HCT116 (cell line): ENCODE data around the gene MUC5B. TPM values are rescaled to one million over a fixed set of nuclear protein-coding genes. Genes with fewer than 3 reads are reported as not detected.

Experiments used
- ATAC-seq: fragments of 200-7000 bp; cut with Tn5 transposase; 2 replicates; pipeline ENCODE4 v1.9.1; 2020; ENCODE audit warnings: mild to moderate bottlenecking, moderate library complexity
- BruUV-seq: library from RNA; stranded (reverse); fragments of 400-500 nt; replicated peaks from 2 replicates; lab custom pipeline; 2021; lab: Mats Ljungman, UMichigan
- CTCF ChIA-PET: fragments of 300-600 bp; sonication (Branson Sonifier 250); formaldehyde crosslinking; loops from one replicate; lab custom pipeline; 2021; ENCODE audit warnings: antibody characterized with exemption; lab: Charles Lee
- POLR2A ChIA-PET: fragments of 300-600, 350-600 bp; sonication (Branson Sonifier 250); formaldehyde crosslinking; loops from one replicate; lab custom pipeline; 2021; ENCODE audit warnings: antibody characterized with exemption; lab: Charles Lee
- RAD21 ChIA-PET, 2 experiments: fragments of 300-600 bp; sonication (Branson Sonifier 250); formaldehyde crosslinking; loops; one replicate each; lab custom pipeline; 2023; ENCODE audit warnings: low total read pairs in 2 of 2; ENCODE audit not compliant: uncharacterized antibody in 2 of 2, unreplicated experiment in 2 of 2, low non-redundant PET in 1 of 2; lab: Charles Lee
- DNase-seq: peaks from one replicate; pipeline ENCODE4 v3.0.0-alpha.2; 2010; ENCODE audit warnings: low read depth, low spot score
- H2AFZ ChIP-seq: fragments of 200-600 bp; shearing (Covaris generic), sonication (generic); 2 replicates; pipeline ENCODE4 v1.6.1; 2017; ENCODE audit warnings: low read depth, mixed run types, mixed read lengths, antibody characterized with exemption, low read length; ENCODE audit not compliant: poor library complexity, severe bottlenecking
- H3K27ac ChIP-seq: 2 replicates; pipeline ENCODE4 v1.5.1; 2012; ENCODE audit warnings: low read depth, low read length
- H3K27me3 ChIP-seq: fragments of 200-600 bp; sonication (generic); 2 replicates; pipeline ENCODE4 v1.6.1; 2016; ENCODE audit warnings: mixed run types, low read length, mixed read lengths; ENCODE audit not compliant: insufficient read depth
- H3K36me3 ChIP-seq, 2 experiments: fragments of 200-500 bp in 1 of 2; fragments of 200-600 bp in 1 of 2; sonication (Bioruptor generic) in 1 of 2; sonication (generic) in 1 of 2; 2 replicates each; pipeline versions ENCODE4 v1.5.1 to v1.6.1; 2014 to 2016; ENCODE audit warnings: low read length in 2 of 2, inconsistent platforms in 1 of 2, mixed read lengths in 1 of 2, mixed run types in 1 of 2; ENCODE audit not compliant: insufficient read depth in 2 of 2, control insufficient read depth in 1 of 2
- H3K4me1 ChIP-seq, 2 experiments: fragments of 200-600 bp in 1 of 2; sonication (generic) in 1 of 2; 2 replicates each; pipeline versions ENCODE4 v1.5.1 to v1.6.1; 2012 to 2017; ENCODE audit warnings: low read length in 2 of 2, inconsistent platforms in 1 of 2, mild to moderate bottlenecking in 1 of 2, mixed read lengths in 1 of 2, mixed run types in 1 of 2, moderate library complexity in 1 of 2; ENCODE audit not compliant: insufficient read depth in 2 of 2, control insufficient read depth in 1 of 2
- H3K4me2 ChIP-seq: fragments of 200-600 bp; sonication (generic); 2 replicates; pipeline ENCODE4 v1.6.1; 2017; ENCODE audit warnings: mixed run types, low read length, mixed read lengths
- H3K4me3 ChIP-seq, 2 experiments: fragments of 200-600 bp in 1 of 2; sonication (generic) in 1 of 2; replicated peaks in 1 of 2; 2 replicates each; pipeline ENCODE4 v1.5.1; 2011 to 2016; ENCODE audit warnings: low read length in 2 of 2, control low read depth in 1 of 2, low read depth in 1 of 2, mild to moderate bottlenecking in 1 of 2, mixed read lengths in 1 of 2, mixed run types in 1 of 2
- H3K79me2 ChIP-seq: fragments of 200-600 bp; sonication (generic); 2 replicates; pipeline ENCODE4 v1.6.1; 2017; ENCODE audit warnings: mild to moderate bottlenecking, mixed run types, low read length, moderate library complexity, mixed read lengths; ENCODE audit not compliant: insufficient read depth
- H3K9ac ChIP-seq: fragments of 200-600 bp; sonication (generic); 2 replicates; pipeline ENCODE4 v1.6.1; 2016; ENCODE audit warnings: low read length, mixed read lengths
- H3K9me2 ChIP-seq: fragments of 200-600 bp; sonication (generic), shearing (Covaris generic); 2 replicates; pipeline ENCODE4 v1.6.1; 2017; ENCODE audit warnings: mixed run types, mild to moderate bottlenecking, moderate library complexity; ENCODE audit not compliant: insufficient read depth
- H3K9me3 ChIP-seq, 2 experiments: fragments of 200-500 bp in 1 of 2; fragments of 200-600 bp in 1 of 2; sonication (Bioruptor generic) in 1 of 2; sonication (generic) in 1 of 2; 2 replicates each; pipeline ENCODE4 v1.6.1; 2014 to 2017; ENCODE audit warnings: low read length in 2 of 2, mixed read lengths in 2 of 2, inconsistent platforms in 1 of 2, low read depth in 1 of 2, mild to moderate bottlenecking in 1 of 2, mixed run types in 1 of 2, moderate library complexity in 1 of 2; ENCODE audit not compliant: control insufficient read depth in 1 of 2, insufficient read depth in 1 of 2
- H4K20me1 ChIP-seq: fragments of 200-600 bp; sonication (generic), shearing (Covaris generic); 2 replicates; pipeline ENCODE4 v1.6.1; 2017; ENCODE audit warnings: mixed run types, mild to moderate bottlenecking, moderate library complexity; ENCODE audit not compliant: insufficient read depth
- CEBPB ChIP-seq: IDR thresholded peaks from 2 replicates; pipeline ENCODE4 v1.6.1; 2012; ENCODE audit warnings: low read depth
- CTCF ChIP-seq, 3 experiments: fragments of 200-600 bp in 1 of 3; sonication (generic) in 1 of 3; IDR thresholded peaks in 2 of 3; conservative IDR thresholded peaks in 1 of 3; 2 replicates each; pipeline ENCODE4 v1.5.1; 2012 to 2017; ENCODE audit warnings: low read depth in 2 of 3, low read length in 2 of 3, antibody characterized with exemption in 1 of 3, borderline replicate concordance in 1 of 3, control low read depth in 1 of 3, mild to moderate bottlenecking in 1 of 3, mixed read lengths in 1 of 3, mixed run types in 1 of 3, moderate library complexity in 1 of 3; ENCODE audit not compliant: insufficient read depth in 1 of 3
- EGR1 ChIP-seq: IDR thresholded peaks from 2 replicates; pipeline ENCODE4 v1.6.1; 2012; ENCODE audit warnings: low read depth
- POLR2A ChIP-seq: IDR thresholded peaks from 2 replicates; pipeline ENCODE4 v1.7.0; 2011; ENCODE audit warnings: borderline replicate concordance; ENCODE audit not compliant: insufficient read depth, insufficient read length; ENCODE audit errors: extremely low read depth
- RAD21 ChIP-seq: IDR thresholded peaks from 2 replicates; pipeline ENCODE4 v1.6.1; 2012; ENCODE audit warnings: low read depth, mild to moderate bottlenecking
- intact Hi-C: fragments of 100-400 bp; cut with micrococcal nuclease; formaldehyde crosslinking; loops from 2 replicates; pipeline ENCODE4 v1.10.0; 2022
- total RNA-seq: library from RNA; stranded (reverse); gene quantifications from one replicate; pipeline ENCODE4 v1.2.1, GENCODE V29; 2021; ENCODE audit not compliant: unreplicated experiment

MUC5B gene
- total RNA-seq, 1 experiment from 2014 or later, result 1.5 TPM

DNA sequence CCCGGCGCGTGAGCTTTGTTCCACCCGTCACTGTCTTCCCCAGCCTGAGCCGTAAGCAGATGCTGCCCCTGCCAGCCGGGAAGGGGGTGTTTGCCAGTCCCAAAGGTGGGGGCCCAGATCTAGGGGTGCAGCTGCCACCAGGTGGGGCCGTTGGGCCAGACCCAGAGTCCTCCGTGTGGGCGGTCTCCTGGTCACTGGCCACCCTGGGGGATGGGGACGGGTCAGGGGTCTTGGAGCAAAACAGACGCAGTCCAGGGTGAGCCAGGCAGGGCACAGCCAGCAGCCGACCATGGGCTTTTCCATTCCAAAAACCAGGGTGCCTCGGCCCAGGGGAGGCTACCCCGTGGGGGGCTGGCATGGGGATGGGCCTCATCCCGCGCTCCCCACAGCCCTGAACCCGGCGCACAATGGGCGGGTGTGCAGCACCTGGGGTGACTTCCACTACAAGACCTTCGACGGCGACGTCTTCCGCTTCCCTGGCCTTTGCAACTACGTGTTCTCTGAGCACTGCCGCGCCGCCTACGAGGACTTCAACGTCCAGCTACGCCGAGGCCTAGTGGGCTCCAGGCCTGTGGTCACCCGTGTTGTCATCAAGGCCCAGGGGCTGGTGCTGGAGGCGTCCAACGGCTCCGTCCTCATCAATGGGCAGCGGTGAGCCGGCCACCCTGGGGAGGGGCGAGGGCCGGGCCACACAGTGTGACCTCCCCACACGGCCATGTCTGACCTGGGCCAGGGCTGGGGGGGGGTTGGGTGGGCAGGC lies 3.5 kb downstream of the MUC5B start:
- Histone ChIP-seq H3K36me3 (no peaks in the 10 kb centered on the region), H3K9ac (no peak overlapping the region), H4K20me1 (no peaks in the 10 kb centered on the region), H3K4me1 (no peaks in the 10 kb centered on the region), H3K4me3 (no peak overlapping the region), H3K79me2 (no peaks in the 10 kb centered on the region), H3K9me3 (no peaks in the 10 kb centered on the region), H2AFZ (no peak overlapping the region), H3K27ac (no peak overlapping the region), H3K27me3 (no peaks in the 10 kb centered on the region), H3K9me2 (no peaks in the 10 kb centered on the region), H3K4me2 (no peak overlapping the region)
- TF ChIP-seq CTCF (IDR thresholded peaks at IDR 0.05 in 2 of 3, conservative IDR thresholded peaks at IDR 0.05 in 1 of 3; ENCODE audit: borderline replicate concordance in 1 of 3, insufficient read depth in 1 of 3, low read depth in 2 of 3, low read length in 2 of 3), result peak in 1 of 3 experiments; percentile 9; a peak in 1 of 6 replicates
- no peak for TF ChIP-seq POLR2A
- TF ChIP-seq RAD21, result peak; percentile 27; the same call in 1 of the 2 replicates
- CTCF ChIA-PET, result no interaction called here
- intact Hi-C loops, result no loop called here
- DNase-seq (no peak), ATAC-seq (no peak)
- BruUV-seq, result no TSS peak
- RAD21 ChIA-PET, result no interaction called here
- POLR2A ChIA-PET, result no interaction called here

DNA sequence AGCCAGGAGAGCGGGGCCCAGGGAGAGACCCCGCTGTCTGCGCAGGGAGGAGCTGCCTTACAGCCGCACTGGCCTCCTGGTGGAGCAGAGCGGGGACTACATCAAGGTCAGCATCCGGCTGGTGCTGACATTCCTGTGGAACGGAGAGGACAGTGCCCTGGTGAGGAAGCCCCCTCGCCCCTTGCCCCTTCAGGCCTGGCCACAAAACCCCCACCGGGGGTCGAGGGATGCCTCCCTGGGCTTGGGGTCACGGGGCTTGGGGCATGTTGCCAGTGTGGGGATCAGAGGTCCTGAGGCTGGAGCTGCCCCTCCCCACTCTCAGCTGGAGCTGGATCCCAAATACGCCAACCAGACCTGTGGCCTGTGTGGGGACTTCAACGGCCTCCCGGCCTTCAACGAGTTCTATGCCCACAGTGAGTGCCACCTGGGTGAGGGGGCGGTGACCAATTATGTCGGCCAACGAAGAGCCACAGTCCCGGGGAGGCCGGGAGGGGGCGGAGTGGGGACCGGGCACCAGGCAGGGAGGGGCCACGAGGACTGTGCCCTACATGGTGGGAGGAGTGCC lies 4.2 kb downstream of the MUC5B start:
- no peak overlapping the region for H3K9ac ChIP-seq
- no TSS peak for BruUV-seq

More for the DNA sequence above, 4.2 kb downstream of the MUC5B start:
- no peaks in the 10 kb centered on the region for H3K36me3 ChIP-seq
- no peaks in the 10 kb centered on the region for H3K4me1 ChIP-seq
- no peak overlapping the region for H3K27ac ChIP-seq
- no peaks in the 10 kb centered on the region for H3K9me2 ChIP-seq
- no peak overlapping the region for H3K4me2 ChIP-seq
- ChIA-PET RAD21 (no interaction called here), CTCF (no interaction called here), POLR2A (no interaction called here)
- H3K4me3 ChIP-seq, result no peak overlapping the region
- no peak overlapping the region for H2AFZ ChIP-seq
- DNase-seq, result no peak
- H4K20me1 ChIP-seq, result no peaks in the 10 kb centered on the region
- TF ChIP-seq CEBPB (no peak), CTCF (IDR thresholded peaks at IDR 0.05 in 2 of 3, conservative IDR thresholded peaks at IDR 0.05 in 1 of 3; ENCODE audit: borderline replicate concordance in 1 of 3, insufficient read depth in 1 of 3, low read depth in 2 of 3, low read length in 2 of 3) (peak in 2 of 3 experiments; percentile 17 to 36; a peak in 2 of 6 replicates), EGR1 (no peak)
- intact Hi-C loops, result no loop called here
- no peaks in the 10 kb centered on the region for H3K79me2 ChIP-seq
- H3K27me3 ChIP-seq, result no peaks in the 10 kb centered on the region
- no peaks in the 10 kb centered on the region for H3K9me3 ChIP-seq
- ATAC-seq, result peak; percentile 60
